Stimulated activated CD8-positive, alpha-beta memory T cell treated with anti-CD3 and anti-CD28 coated beads, Interleukin-12 subunit alpha, Interleukin-12 subunit beta, amount 100 ng/mL, for 4 hours (primary cell): Measurements from ENCODE around the gene RAB10.
"Not testable (repeated sequence)": the region's sequence is repeated elsewhere in the genome, so short reads cannot be mapped to it uniquely, and the experiment has no call there.

Experiments
- DNase-seq: peaks from one replicate; pipeline ENCODE4 v3.0.0-alpha.2; 2020; ENCODE audit warnings: low read depth

The RAB10 gene

DNA sequence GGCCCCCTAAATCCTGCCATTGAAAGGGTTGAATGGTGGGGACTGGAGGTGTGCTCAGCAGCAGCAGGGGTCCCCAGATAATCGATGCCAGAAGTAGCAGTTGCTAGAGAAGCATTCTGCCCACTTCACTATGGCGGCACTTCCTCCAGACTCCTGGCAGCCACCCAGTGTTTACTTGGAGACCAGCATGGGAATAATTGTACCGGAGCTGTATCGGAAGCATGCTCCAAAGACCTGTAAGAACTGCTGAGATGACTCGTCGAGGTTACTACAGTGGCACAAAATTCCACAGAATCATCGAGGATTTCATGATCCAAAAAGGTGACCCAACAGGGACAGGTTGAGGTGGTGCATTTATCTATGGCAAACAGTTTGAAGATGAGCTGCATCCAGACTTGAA lies 128.0 kb downstream of the RAB10 start:
- DNase-seq: no peak

DNA sequence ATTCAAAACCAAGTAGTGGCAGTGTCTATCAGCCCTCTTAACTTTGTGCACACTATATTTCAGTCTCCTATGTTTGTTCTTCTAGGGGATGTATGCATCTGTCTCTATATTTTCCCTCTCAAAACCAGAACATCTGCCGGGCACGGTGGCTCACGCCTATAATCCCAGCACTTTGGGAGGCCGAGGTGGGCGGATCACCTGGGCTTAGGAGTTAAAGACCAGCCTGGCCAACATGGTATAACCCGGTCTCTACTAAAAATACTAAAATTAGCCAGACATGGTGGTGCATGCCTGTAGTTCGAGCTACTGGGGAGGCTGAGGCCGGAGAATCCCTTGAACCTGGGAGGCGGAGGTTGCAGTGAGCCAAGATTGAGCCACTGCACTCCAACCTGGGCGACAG lies 129.1 kb downstream of the RAB10 start:
- DNase-seq: no peak

DNA sequence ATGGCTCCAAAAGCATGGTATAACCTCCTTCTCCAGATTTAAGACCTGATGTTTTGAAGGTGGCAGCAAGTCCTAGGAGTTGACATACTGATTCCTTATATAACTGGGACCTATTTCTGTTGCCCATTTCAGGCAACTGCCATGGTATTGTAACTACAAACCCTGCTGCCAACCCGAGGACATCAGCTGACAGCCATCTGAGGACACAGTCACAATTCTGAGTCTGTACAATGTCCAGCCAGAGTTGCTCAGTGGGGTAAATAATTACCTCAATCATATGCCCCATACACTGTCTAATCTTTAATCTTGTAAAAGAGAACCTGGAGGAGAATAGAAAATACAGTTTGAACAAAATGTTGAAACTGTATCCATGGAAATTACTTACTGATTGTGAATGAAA lies 130.3 kb downstream of the RAB10 start:
- DNase-seq: no peak

DNA sequence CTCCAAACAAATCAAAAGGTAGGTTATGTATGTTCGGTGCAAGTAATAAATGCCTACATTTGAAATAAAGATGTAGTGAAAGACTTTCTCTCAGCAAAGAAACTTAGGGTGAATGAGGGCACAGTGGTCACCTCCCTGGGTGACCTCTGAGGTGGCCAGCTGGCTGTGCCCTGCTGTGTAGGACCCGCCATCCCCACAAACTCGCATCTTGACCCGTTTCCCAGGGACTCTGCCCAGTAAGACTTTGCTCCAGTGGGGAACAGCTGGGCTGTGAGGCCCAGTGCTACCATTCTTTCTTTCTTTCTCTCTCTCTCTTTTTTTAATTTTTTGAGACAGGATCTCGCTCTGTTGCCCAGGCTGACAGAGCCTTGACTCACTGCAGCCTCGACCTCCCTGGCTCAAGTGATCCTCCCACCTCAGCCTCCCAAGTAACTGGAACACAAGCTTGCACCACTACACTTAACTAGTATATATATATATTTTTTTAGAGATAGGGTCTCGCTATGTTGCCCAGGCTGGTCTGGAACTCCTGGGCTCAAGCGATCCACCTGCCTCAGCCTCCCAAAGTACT lies 130.8 kb downstream of the RAB10 start:
- DNase-seq: no peak

DNA sequence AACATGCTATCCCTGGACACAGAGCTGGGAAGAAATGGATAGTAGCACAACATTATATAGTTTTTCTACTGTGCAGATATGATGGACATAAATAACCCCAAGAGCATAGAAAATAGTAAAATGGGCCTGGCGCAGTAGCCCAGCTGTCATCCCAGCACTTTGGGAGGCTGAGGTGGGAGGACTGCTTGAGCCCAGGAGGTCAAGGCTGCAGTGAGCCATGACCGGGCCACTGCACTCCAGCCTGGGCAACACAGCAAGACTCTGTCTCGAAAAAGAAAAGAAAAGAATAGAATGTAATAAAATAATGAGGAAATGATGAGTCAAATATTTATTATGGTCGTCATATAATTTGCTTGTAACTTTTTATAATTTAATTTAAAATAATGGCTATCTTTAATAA lies 131.5 kb downstream of the RAB10 start:
- DNase-seq: no peak

DNA sequence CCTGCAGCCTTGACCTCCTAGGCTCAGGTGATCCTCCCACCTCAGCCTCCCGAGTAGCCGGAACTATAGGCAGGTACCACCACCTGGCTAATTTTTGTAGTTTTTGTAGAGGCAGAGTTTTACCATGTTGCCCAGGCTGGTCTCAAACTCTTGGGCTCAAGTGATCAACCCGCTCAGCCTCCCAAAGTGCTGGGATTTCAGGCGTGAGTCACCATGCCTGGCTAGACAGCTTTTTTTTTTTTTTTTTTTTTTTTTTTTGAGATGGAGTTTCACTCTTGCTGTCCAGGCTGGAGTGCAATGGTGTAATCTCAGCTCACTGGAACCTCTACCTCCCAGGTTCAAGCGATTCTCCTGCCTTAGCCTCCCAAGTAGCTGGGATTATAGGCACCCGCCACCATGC lies 132.7 kb downstream of the RAB10 start:
- not testable (repeated sequence) for DNase-seq

DNA sequence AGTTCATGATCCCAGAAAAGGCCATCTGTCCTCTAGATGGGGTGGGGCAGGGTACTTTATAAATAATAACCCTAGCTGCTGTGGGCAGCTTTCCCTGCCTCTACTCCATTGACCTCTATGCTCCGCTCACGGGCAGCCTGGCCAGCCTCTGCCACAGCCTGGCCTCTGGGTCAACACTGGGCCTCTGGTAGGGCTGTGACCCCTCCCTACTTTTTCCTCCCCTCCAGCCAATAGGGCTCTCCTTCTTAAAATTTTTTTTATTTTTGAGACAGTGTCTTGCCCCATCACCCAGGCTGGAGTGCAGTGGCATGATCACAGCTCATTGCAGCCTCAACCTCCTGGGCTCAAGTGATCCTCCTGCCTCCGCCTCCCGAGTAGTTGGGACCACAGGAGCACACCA lies 134.9 kb downstream of the RAB10 start:
- DNase-seq: no peak

DNA sequence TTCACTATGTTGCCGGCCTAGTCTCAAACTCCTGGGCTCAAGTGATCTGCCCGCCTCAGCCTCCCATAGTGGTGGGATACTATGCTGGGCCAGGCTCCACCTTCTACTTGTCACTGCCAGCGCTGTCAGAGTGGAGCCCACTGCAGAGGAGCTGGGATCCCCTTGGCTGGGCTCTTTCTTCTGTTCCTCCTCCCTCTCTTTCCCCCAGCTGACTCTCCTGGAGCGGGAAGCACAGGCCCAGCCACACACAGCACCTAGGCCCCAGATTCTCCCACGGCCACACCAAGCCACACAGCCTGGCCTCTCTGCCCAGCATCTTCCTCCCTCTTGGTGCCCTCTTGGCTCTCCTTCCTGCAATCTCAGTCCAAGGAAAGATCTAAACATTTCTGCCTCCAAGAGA lies 135.3 kb downstream of the RAB10 start:
- DNase-seq: no peak

DNA sequence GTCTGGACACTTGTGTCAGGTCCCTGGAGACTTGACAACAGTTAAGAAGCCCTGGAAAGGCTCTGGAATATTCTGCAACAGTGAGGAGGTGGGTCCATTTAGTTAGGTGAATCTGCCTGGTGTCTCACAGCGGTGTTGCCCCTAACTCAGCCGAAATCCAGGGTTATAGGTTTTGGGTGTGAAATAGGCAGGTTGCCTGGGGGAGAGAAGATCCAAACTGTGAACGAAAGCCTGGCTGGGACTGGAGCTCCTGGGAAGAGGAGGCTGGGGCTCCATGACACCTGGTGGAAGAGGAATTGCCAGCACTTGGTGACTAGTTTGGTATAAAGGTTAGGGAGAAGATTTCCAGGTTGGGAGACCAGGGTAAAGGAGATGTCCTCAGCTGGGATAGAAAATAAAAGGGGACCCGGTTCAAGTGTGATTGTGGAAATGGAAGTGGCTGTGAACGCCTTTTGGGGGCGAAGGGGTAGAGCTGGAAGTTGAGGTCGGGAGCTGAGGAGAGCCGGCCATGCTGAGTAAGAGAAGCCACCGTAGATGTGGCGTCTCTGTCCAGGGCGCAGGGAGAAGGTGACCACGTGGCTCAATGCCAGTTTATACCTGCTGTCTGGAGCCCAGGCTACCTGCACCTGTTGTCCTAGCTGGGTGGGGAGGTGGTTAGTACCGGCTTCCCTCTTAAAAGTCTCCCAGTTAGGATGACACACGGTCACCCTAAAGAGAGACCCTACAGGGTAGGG lies 136.0 kb downstream of the RAB10 start:
- DNase-seq: no peak

DNA sequence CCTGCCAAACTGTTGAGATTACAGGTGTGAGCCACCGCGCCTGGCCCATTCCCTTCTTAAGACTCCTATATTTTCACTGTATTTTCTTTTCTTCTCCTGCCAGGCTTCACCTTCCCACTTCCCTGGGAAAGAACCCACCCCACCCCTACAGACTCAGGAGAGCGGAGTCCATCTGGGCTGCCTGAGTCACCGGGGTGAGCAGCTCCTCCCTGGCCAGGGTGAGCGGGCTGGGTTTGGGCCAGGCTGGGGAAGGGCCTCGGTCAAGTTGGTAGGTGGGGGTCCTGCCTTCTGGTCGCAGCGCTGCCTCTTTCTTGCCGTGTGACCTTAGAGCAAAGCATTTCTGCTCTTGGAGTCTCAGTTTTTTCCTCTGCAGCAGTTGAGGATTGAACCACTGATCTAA lies 136.9 kb downstream of the RAB10 start:
- no peak for DNase-seq

DNA sequence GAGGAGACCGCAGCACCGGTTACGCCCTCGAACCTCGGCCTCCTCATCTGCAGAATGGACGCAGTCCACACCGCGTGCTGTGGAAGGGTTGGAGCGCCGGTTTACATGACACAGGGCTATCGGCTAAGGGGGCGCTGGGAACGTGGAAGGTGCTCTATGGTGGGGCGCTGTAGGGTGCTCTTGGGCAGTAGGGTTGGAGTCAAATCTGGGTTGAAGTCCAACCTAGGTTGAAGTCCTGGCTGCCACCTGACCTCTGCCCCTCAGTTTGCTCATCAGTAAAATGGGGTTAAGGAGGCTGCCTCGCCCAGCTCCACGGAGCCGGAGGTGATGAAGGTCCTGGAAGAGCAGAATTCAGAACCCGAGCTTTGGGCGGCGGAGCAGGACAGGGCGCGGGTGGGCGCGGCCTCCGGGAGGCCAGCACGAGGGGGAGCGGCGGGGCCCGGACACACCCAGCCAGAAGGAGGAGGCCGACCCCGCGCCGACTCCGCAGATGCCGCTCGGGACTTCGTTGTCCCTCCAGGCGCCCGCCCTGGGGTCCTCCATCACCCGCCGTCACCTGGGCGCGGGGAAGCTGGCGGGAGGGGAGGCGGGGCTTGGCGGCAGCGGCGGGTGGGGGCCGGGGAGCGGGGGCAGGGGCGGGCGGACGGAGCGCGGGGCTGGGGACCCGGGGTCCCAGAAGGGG lies 138.4 kb downstream of the RAB10 start:
- no peak for DNase-seq

DNA sequence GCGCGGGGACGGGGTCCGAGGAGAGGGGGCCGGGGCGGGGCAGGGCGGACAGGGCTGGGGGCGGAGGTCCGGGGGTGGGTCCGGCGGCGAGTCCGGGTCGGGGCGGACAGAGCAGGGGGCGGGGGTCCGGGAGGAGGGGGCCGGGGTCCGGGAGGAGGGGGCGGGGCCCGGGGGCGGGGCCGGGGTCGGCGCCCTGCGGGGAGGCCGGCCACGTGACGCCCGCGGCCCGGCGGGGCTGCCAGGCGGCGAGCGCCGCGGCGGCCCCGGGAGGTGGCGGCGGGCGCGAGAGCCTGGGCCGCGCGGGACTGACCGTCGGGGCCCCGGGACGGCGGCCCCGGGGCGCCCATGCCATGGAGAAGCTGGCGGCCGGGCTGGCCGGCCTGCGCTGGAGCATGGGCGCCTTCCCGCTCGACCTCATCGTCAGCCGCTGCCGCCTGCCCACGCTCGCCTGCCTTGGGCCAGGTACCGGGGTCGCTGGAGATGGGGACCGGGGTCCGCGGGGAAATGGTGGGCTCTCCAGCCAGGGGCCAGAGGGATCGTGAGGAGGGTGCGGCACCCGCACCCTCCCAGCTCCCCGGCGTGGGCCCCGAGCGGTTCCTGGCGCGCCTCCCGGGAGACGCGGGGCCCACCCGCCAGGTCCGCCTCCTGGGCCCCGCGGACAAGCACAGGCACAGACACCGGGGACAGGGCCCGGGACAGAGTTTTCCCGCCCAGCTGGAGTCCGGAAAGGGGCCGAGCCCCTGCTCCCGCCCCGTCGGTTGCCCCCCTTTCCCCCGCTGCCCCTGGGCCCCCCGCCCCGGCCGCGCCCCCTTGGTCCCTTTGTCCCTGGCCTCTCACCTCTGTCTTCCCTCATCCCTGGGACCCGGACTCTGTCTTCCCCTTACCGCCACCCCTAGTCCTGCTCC lies 139.2 kb downstream of the RAB10 start, which contains the start of gene GAREM2:
GAREM2 (plus strand) TSS at position 218 of the 905 bp plus-strand sequence; CDS start at position 351, 133 bp downstream.
- DNase-seq: no peak

DNA sequence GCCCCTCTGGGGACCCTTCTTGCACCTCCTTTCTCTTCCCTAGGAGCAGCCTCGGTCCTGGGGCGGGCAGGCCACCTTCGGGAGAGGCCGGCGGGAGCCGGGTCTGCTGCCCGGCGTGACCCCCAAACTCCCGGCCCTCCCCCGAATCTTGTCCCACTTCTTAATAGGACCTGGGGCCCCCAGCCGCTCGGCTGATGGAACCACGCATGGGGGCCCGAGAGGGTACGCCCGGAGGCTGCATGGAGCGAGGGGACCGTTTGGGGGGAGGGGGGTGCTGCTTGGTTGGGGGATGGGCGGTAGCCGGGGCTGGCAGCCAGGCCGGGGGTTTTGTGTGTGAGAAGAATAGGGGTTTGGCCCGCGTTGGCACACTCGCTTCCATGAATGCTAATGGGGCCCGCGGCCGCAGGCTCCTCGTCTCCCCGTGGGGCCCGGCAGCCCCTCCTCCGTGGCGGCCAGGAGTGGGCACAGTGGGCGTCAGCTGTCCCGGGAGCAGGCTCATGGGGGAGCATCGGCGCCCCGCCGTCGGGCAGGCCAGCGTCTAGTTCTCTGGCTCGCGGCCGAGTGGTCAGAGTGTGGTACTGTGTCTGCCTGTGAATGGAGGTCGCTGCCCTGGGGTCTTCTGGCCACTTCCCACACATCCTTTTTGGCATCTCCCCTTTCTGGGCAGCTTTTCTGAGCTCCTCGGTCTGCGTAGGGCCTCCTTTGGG lies 140.0 kb downstream of the RAB10 start:
- no peak for DNase-seq

DNA sequence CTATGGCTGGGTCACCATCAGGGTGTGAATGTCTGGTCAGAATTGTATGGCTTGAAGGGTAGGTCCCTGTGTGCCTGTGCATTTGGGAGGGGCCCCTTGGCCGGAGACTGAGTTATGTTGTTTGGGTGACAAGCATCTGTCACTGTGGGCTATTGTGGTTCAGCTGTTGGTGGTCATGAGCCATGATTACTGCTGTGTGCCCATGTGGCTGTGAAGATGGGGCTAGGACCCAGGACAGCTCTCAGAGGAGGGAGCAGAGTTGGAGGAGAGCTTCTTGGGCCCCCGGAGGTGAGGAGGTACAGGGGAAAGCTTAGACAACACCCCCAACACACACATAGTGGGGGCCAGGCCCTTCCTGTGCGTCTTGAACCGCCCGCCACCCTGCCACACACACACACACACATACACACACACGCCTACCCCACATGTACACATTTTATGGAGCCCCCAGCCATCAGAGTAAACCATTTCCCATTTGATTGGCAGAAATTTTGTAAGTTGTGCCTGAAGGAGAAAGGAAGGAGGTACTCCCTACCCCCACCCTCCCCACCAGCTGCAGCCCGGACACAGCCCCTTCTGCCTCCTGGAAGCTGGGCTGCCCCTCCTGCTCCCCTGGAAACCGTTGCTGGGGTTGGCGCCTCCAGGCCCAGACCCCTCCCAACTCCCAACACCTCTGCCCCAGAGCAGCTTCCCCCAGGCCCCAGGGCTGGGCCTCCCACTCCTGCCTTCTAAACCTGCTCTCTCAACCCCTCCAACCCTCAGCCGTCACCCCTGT lies 141.0 kb downstream of the RAB10 start:
- DNase-seq: no peak

DNA sequence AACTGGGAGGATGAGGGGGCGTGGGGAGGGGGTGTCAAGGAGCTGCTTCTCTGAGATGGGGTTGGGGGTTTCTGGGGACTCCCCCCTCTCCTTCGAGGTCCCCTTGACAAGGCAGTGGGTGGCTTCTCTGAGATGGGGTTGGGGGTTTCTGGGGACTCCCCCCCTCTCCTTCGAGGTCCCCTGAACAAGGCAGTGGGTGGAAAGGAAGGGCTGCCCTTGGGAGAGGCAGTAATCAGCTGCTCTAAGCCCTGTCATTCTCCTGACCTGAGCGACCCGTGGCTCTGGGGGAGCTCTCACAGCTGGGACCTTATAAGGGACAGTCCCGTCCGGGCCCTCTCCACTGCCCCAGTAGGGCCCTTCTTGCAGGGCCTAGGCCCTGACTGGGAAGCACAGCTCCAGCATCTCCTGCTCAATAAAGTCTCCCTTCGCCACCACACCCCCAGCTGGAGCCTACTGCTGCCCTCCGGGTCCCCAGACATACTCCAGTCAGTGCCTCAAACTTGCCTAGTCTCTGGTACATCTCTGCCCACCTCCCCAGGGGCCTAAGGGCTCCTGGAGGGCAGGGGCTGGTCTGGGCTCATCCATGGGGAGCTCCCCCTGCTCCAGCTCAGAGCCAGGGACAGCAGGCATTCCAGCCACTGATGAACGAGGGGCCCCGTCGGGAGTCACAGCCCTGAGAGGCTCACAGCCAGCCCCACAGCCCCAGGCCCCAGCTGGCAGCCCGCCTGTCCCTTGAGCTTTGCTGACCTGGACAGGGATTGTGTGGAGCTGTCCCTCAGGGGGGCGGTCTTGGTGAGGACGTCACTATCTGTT lies 141.8 kb downstream of the RAB10 start:
- DNase-seq: no peak

DNA sequence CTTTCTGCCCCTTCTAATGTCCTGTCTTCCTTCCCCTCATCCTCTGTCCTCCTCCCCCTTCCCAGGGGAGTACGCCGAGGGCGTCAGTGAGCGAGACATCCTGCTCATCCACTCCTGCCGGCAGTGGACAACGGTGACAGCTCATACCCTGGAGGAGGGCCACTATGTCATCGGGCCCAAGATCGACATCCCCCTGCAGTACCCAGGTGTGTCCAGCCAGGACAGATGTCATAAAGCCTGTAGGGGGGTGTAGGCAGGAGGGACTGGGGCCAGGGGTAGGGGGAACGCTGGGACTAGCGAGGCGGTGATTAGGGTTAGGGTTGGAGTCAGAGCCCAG lies 142.4 kb downstream of the RAB10 start:
- no peak for DNase-seq

DNA sequence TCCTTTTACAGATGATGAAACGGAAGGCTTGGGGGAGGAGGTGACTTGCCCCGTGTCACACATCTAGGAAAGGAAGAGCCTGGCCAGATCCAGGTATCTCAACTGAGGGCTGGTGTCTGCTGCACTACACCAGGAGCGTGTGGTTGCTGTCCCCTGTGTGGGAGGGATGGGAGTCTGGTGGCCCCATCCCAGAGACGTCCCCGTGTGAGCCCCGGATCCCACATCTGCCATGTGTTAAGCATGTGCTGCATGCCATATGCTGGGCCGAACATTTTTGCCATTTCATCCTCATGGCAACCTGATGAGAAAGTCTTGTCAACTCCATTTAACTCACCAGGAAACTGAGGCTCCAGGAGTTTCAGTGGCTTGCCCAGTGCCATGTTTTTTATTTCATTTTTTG lies 143.2 kb downstream of the RAB10 start:
- DNase-seq: no peak

DNA sequence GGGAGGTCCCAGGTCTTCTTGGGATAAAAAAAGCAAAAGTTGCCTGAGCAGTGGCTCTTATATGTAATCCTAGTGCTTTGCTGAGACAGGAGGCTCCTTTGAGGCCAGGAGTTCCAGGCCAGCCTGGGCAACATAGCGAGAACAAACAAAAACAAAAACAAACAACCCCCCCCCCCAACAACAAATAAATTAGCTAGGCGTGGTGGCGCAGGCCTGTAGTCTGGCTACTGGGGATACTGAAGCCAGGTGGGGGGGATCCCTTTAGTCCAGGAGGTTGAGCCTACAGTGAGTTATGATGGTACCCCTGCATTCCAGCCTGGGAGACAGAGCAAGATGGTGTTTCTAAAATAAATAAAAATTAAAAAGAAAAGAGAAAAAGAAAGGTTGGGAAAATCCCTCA lies 144.4 kb downstream of the RAB10 start:
- DNase-seq: no peak

DNA sequence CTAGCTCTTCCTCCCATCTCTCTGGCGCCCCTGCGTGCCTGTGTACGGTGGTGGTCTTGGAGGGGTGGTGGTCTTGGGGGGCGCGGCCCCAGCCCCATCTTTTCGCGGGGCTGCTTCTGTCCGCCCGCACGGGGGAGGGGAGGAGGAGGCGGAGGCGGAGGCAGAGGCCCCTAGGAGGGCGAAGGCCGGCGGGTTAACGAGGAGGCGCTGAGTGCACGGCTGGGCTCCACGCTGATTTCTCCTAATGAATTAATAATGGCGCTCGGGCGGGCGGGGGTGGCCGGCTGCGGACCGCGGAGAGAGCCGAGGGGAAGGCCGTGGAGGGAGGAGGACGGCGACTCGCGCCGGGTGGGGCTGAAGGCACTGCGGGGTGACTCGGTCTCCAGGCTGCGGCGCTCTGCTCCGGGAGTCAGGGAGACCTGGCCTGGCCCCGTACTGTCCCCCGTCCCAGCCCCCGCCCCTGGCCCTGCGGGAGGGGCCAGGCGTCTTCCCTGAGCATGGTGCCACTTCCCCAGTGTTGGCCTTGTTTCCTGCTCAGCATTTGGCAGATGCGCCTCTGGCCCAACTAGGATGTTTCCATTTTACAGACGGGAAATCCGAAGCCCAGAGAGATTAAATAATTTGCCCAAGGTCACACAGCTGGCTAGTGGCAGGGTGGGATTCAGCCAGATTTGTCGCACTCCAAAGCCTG lies 145.0 kb downstream of the RAB10 start:
- no peak for DNase-seq
